NCI-H748 (cell line): ENCODE data around the gene KIR3DL3.
"Not testable (repeated sequence)": the region's sequence is repeated elsewhere in the genome, so short reads cannot be mapped to it uniquely, and the experiment has no call there.

Source experiments
- DNase-seq: peaks from one replicate; lab custom pipeline; 2025; ENCODE audit not compliant: unreplicated experiment; lab: John Stamatoyannopoulos, UW

The KIR3DL3 gene

DNA sequence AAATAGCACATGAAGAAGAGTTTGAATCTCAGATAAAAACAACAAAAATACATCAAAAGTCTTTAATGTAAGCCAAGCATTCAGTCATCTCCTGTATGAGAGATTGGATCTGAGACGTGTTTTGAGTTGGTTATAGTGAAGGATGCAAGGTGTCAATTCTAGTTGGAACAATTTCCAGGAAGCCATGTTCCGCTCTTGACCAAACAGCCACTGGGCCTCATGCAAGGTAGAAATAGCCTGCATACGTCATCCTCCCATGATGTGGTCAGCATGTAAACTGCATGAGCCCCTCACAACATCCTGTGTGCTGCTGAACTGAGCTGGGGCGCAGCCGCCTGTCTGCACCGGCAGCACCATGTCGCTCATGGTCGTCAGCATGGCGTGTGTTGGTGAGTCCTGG lies at the start of gene KIR3DL3:
TSS of gene KIR3DL3 (plus strand) at position 301 of the 400 bp plus-strand sequence. CDS start at position 356, 55 bp downstream.
- DNase-seq = no peak

DNA sequence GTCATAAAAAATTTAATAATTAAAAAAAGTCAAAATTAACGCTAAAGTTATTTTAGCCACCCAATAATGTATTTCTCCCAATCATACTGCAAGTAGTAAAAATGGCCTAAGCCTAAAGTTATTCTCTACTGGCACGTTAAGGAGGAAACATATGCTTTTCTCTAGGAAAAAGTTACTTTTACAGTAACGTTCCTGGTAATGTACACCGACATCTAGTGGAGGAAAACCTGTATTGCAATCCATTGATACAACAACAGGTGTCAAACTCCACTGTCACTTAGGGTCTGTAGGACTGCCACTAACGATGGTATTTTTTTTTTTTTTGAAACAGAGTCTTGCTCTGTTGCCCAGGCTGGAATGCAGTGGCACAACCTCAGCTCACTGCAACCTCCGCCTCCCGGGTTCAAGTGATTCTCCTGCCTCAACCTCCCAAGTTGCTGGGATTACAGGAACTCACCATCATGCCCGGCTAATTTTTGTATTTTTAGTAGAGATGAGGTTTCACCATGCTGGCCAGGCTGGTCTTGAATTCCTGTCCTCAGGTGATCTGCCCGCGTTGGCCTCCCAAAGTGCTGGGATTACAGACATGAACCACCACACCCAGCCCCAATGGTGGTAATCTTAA lies 47.9 kb upstream of the KIR3DL3 start:
- DNase-seq = peak; percentile 31

DNA sequence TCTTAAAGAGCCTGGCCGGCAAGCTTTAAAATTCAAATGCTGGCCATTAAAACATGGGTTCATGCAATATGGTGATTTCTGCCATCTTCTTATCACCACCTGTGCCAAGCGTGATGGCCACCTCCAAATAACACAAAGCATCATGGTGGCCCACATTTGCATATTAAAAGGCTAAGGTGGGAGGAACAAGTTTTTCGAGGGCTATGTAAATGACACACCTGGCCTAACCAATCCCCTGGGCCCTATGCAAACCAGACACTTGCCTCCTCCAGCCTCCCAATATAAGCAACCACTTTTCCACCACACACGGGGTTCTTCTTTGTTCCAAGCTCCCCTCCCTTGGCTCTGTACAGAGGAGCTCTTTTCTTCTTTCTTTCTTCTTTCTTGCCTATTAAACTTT lies 47.0 kb upstream of the KIR3DL3 start:
- no peak for DNase-seq

GRCh38 chr19:54681596-54681995 lies 42.6 kb upstream of the KIR3DL3 start:
- DNase-seq = not testable (repeated sequence)

DNA sequence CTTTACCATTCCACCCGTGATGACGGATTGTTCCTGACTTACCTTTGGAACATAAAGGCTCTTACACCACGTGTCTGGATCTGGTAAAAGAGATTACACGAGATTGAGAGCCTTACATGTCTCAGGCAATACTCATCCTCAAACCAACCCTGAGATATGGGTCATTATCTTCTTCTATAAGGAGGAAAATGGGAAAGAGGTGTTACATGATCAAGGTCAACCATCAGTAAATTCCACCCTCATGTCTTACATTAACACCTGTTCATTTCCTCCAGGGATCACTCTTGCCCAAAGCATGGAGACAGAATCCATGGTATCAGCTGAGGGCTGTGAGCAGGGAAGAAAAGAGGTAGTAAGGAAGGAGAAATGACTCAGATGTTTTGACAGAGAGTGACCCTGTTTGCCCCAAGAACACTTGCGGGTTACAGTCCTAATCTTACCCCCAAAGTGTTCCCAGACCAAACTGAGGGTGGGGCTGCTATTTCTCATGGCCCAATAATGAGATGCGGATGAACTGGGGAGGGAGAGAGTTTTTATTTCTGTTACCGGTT lies 41.9 kb upstream of the KIR3DL3 start:
- no peak for DNase-seq

DNA sequence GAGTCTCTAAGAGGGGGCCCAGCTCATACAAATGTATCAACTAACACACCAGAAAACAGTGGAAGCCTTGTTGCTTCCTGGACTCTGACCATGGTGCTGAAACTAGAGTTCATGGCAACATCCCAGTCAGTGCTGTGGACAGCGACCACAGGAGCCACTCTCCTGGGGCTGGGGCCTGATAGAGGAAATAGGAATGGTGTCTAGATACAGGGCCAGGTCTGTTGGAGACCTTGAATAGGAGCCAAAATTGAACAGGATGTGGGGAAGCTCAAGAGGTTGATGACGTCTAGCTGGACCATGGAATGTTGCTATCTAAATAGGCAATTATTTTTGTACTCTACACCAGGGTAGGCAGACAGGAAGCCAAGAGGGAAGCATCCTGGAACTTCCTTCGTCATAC lies 39.7 kb upstream of the KIR3DL3 start:
- no peak for DNase-seq

GRCh38 chr19:54691582-54692297 lies 32.5 kb upstream of the KIR3DL3 start:
- no peak for DNase-seq

DNA sequence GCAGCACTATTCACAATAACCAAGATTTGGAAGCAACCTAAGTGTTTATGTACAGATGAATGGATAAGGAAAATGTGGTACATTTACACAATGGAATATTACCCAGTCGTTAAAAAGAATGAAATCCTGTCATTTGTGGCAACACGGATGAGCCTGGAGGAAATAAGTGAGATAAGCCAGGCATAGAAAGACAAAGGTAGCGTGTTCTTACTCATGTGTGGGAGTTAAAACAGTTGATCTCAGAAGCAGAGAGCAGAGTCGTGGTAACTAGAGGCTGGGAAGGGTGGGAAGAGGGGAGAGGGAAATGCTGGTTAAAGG lies 32.0 kb upstream of the KIR3DL3 start:
- DNase-seq = no peak

DNA sequence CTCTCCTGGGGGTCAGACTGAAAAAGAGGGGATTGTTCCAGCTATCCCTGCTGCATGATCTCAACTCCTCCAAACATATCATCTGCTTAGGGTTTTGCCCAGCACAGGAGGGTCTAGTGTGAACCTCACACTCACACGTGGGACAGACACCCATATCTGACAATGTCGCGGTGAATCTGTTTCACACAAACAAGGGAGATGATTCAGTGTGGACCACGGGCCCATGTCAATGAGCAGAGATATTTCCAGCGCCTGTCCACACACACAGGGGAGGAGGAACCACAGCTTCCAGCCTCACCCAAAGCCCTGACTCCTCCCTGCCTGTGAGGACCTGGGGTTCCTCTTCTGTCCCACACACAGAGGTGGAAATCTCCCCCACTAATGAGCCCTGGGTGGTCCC lies 29.6 kb upstream of the KIR3DL3 start:
- DNase-seq = no peak

DNA sequence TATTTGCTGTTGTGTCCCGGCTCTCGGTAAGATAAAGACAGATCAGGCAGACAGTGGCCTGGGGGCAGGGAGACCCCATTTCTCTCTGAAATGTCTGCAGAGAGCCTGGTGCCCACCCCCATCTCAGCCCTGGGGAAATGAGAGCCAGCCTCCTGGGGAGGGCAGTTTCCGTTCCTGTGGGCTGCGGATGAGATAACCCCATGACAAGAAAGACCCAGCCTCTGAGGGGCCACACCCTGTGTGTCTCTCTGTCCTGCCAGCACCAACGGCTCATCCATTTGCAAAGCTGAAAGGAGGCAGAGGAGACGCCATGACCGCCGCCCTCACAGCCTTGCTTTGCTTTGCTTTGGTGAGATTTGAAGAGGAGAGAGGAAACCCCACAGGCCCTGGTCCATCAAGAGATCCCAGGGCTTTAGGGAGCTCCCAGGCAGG lies 28.1 kb upstream of the KIR3DL3 start:
- no peak for DNase-seq

GRCh38 chr19:54696766-54697165 lies 27.5 kb upstream of the KIR3DL3 start:
- DNase-seq = no peak

DNA sequence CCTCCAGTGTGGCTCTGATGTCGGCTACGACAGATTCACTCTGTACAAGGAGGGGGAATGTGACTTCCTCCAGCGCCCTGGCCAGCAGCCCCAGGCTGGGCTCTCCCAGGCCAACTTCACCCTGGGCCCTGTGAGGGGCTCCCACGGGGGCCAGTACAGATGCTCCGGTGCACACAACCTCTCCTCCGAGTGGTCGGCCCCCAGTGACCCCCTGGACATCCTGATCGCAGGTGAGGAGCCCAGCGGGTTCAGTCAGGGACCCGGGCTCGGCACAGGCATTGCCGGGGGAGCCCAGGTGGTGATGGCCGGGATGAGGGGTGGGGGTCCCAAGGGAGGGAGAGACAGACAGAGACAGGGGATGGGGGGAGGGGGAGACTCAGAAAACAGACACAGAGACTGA lies 26.5 kb upstream of the KIR3DL3 start:
- not testable (repeated sequence) for DNase-seq

DNA sequence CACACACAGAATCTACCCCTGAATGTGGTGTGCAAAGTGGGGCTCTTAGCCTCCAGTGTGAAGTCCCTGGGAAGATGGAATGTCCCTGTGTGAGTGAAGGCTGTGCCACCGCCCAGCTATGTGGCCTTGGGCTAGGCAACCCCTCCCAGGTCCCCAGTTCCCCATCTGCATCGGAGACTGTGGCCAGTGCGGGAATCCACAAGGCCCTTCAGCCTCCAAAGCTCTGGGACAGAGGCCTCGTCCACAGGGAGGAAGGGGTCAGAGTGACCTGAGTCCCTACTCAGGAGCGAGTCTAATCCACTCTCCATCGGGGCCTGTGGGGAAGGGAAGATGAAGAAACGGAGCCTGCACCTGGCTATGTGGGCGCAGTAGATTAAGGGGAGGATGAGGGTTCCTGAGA lies 19.3 kb upstream of the KIR3DL3 start:
- no peak for DNase-seq

GRCh38 chr19:54707962-54708361 lies 16.3 kb upstream of the KIR3DL3 start:
- DNase-seq = no peak

GRCh38 chr19:54708781-54709180 lies 15.5 kb upstream of the KIR3DL3 start:
- no peak for DNase-seq

GRCh38 chr19:54709212-54709948 lies 14.9 kb upstream of the KIR3DL3 start:
- DNase-seq = no peak

DNA sequence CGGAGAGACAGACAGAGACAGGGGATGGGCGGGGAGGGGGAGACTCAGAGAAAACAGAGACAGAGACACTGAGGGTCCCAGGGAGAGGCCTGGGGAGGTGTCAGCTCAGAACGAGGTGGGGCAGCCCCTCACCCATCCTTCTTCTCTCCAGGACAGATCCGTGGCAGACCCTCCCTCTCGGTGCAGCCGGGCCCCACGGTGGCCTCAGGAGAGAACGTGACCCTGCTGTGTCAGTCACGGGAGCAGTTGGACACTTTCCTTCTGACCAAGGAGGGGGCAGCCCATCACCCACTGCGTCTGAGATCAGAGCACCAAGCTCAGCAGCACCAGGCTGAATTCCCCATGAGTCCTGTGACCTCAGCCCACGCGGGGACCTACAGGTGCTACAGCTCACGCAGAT lies 14.3 kb upstream of the KIR3DL3 start:
- not testable (repeated sequence) for DNase-seq

GRCh38 chr19:54724644-54725043 lies 402 bp downstream of the KIR3DL3 start:
- no peak for DNase-seq

DNA sequence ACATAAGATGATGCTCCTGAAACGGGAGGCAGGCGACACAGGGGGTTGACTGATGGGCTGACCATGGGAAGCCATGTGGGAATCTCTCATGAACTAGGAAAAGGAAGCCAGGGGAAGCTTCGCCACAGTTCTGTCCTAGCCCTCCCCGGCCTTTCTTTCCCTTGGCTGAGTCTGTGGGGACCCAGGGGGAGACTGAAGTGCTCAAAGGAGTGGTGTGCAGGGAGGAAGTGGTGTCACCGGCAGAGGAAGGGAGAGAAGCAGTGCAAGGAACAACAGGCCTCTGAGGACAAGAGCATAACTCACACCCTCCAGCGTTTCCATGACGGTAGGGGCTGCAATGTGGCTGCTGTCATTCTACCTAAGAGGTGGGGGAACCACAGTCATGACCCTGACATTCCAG lies 1.1 kb downstream of the KIR3DL3 start:
- no peak for DNase-seq

GRCh38 chr19:54727562-54727961 lies 3.3 kb downstream of the KIR3DL3 start:
- DNase-seq = no peak

GRCh38 chr19:54728167-54728566 lies 3.9 kb downstream of the KIR3DL3 start:
- no peak for DNase-seq
